Prostate gland (tissue), 2 donors: ENCODE data around the gene CLEC18A.
"Not testable (repeated sequence)": the region's sequence is repeated elsewhere in the genome, so short reads cannot be mapped to it uniquely, and the experiment has no call there.

Source experiments
- CTCF ChIP-seq, 4 experiments: fragments of 200-600 bp in 2 of 4; fragments of 450-650 bp in 2 of 4; sonication (generic) in 2 of 4; IDR thresholded peaks; 1 replicate in 3 of 4; 2 replicates in 1 of 4; pipeline ENCODE4 v1.5.1; 2016 to 2019; ENCODE audit warnings: antibody characterized with exemption in 4 of 4, mild to moderate bottlenecking in 2 of 4, moderate library complexity in 2 of 4
- POLR2AphosphoS5 ChIP-seq: sonication (generic); formaldehyde crosslinking; IDR thresholded peaks from one replicate; pipeline ENCODE4 v1.6.1; 2017; ENCODE audit warnings: antibody characterized with exemption

GRCh38 chr16:70012354-70012753 is 61.2 kb downstream of the CLEC18A start:
- not testable (repeated sequence) for TF ChIP-seq CTCF (IDR thresholded peaks at IDR 0.05); POLR2AphosphoS5
